Mesenchymal stem cell (in vitro differentiated cells and primary cell): ENCODE data around the gene TM9SF3.

Source experiments
- DNase-seq: peaks from one replicate; pipeline ENCODE4 v3.0.0-alpha.2; 2013
- H2AFZ ChIP-seq: one replicate; pipeline ENCODE4 v1.6.1; 2013; ENCODE audit warnings: low read depth, mild to moderate bottlenecking, control low read depth, inconsistent platforms, low read length, moderate library complexity
- H2AK5ac ChIP-seq: 2 replicates; pipeline ENCODE4 v1.6.1; 2013; ENCODE audit warnings: low read length, moderate library complexity, mild to moderate bottlenecking, inconsistent platforms; ENCODE audit not compliant: severe bottlenecking
- H2BK120ac ChIP-seq: one replicate; pipeline ENCODE4 v1.6.1; 2013; ENCODE audit warnings: low read depth, mild to moderate bottlenecking, inconsistent platforms, low read length, moderate library complexity
- H2BK12ac ChIP-seq, 2 experiments: one replicate each; pipeline ENCODE4 v1.6.1; 2013; ENCODE audit warnings: inconsistent platforms in 2 of 2, low read length in 2 of 2, mild to moderate bottlenecking in 2 of 2, moderate library complexity in 2 of 2, control low read depth in 1 of 2
- H2BK15ac ChIP-seq: one replicate; pipeline ENCODE4 v1.6.1; 2013; ENCODE audit warnings: mild to moderate bottlenecking, low read depth, inconsistent platforms; ENCODE audit not compliant: poor library complexity, severe bottlenecking
- H2BK5ac ChIP-seq: 2 replicates; pipeline ENCODE4 v1.6.1; 2013; ENCODE audit warnings: low read depth, mild to moderate bottlenecking, low read length, control low read depth, inconsistent platforms; ENCODE audit not compliant: poor library complexity, severe bottlenecking
- H3K14ac ChIP-seq, 2 experiments: one replicate each; pipeline ENCODE4 v1.6.1; 2013; ENCODE audit warnings: inconsistent platforms in 2 of 2, low read length in 2 of 2, control low read depth in 1 of 2, mild to moderate bottlenecking in 1 of 2, moderate library complexity in 1 of 2
- H3K18ac ChIP-seq, 2 experiments: one replicate each; pipeline ENCODE4 v1.6.1; 2013; ENCODE audit warnings: inconsistent platforms in 2 of 2, low read length in 2 of 2, control low read depth in 1 of 2, low read depth in 1 of 2, mild to moderate bottlenecking in 1 of 2
- H3K23ac ChIP-seq, 2 experiments: one replicate each; pipeline ENCODE4 v1.6.1; 2013; ENCODE audit warnings: inconsistent platforms in 2 of 2, low read length in 2 of 2, mild to moderate bottlenecking in 2 of 2, moderate library complexity in 2 of 2, control low read depth in 1 of 2
- H3K27ac ChIP-seq: 2 replicates; pipeline ENCODE4 v1.5.1; 2013; ENCODE audit warnings: mild to moderate bottlenecking, moderate library complexity, low read length, control low read depth, inconsistent platforms; ENCODE audit not compliant: poor library complexity, severe bottlenecking
- H3K27me3 ChIP-seq, 2 experiments: 2 replicates each; pipeline versions ENCODE4 v1.6.1 to v1.7.0; 2013; ENCODE audit warnings: low read length in 2 of 2, mild to moderate bottlenecking in 2 of 2, moderate library complexity in 2 of 2, control low read depth in 1 of 2, inconsistent platforms in 1 of 2; ENCODE audit not compliant: control insufficient read depth in 1 of 2, insufficient read depth in 1 of 2
- H3K36me3 ChIP-seq, 2 experiments: 2 replicates each; pipeline versions ENCODE4 v1.6.1 to v1.7.0; 2013; ENCODE audit warnings: low read length in 2 of 2, control low read depth in 1 of 2, inconsistent platforms in 1 of 2, low read depth in 1 of 2, mild to moderate bottlenecking in 1 of 2; ENCODE audit not compliant: insufficient read depth in 2 of 2, control insufficient read depth in 1 of 2
- H3K4ac ChIP-seq, 2 experiments: one replicate each; pipeline ENCODE4 v1.6.1; 2013; ENCODE audit warnings: inconsistent platforms in 2 of 2, low read length in 2 of 2, mild to moderate bottlenecking in 2 of 2, moderate library complexity in 2 of 2, control low read depth in 1 of 2, low read depth in 1 of 2
- H3K4me1 ChIP-seq: 2 replicates; pipeline ENCODE4 v1.6.1; 2013; ENCODE audit warnings: low read depth, low read length, control low read depth; ENCODE audit not compliant: control insufficient read depth, insufficient read depth
- H3K4me2 ChIP-seq: 2 replicates; pipeline ENCODE4 v1.6.1; 2013; ENCODE audit warnings: low read length, mild to moderate bottlenecking, inconsistent platforms; ENCODE audit not compliant: poor library complexity, severe bottlenecking
- H3K4me3 ChIP-seq, 2 experiments: 2 replicates each; pipeline versions ENCODE4 v1.5.1 to v1.7.0; 2013; ENCODE audit warnings: low read length in 2 of 2, mild to moderate bottlenecking in 2 of 2, control low read depth in 1 of 2, low read depth in 1 of 2; ENCODE audit not compliant: insufficient read depth in 1 of 2
- H3K79me1 ChIP-seq: replicated peaks from 2 replicates; pipeline ENCODE4 v1.6.1; 2013; ENCODE audit warnings: mild to moderate bottlenecking, control low read depth, low read length, inconsistent platforms; ENCODE audit not compliant: poor library complexity, severe bottlenecking
- H3K9ac ChIP-seq: 2 replicates; pipeline ENCODE4 v1.7.0; 2013; ENCODE audit warnings: mild to moderate bottlenecking, low read length, moderate library complexity
- H3K9me3 ChIP-seq: 2 replicates; pipeline ENCODE4 v1.7.0; 2013; ENCODE audit warnings: mild to moderate bottlenecking, low read length; ENCODE audit not compliant: control insufficient read depth
- H4K8ac ChIP-seq: one replicate; pipeline ENCODE4 v1.6.1; 2013; ENCODE audit warnings: inconsistent platforms, mild to moderate bottlenecking, low read length, moderate library complexity
- H4K91ac ChIP-seq: one replicate; pipeline ENCODE4 v1.6.1; 2013; ENCODE audit warnings: mild to moderate bottlenecking, low read length, inconsistent platforms
- WGBS: methylation state at CpG from one replicate; pipeline ENCODE4 v1.1.7; 2013; ENCODE audit warnings: mixed read lengths; 5-methylcytosine and 5-hydroxymethylcytosine counted together

TM9SF3 gene

GRCh38 chr10:96626795-96627194 lies 40.0 kb upstream of the TM9SF3 start:
- no peak overlapping the region for H2AK5ac ChIP-seq
- no peak overlapping the region for H4K91ac ChIP-seq
- H3K27ac ChIP-seq: no peak overlapping the region
- no peak overlapping the region for H2BK15ac ChIP-seq
- no peaks in the 10 kb centered on the region for H3K36me3 ChIP-seq
- H2BK5ac ChIP-seq: no peak overlapping the region
- no peak overlapping the region for H2BK12ac ChIP-seq
- no peak overlapping the region for H3K23ac ChIP-seq
- H3K79me1 ChIP-seq: no peaks in the 10 kb centered on the region
- H2AFZ ChIP-seq: no peak overlapping the region
- no peak for DNase-seq
- H3K4ac ChIP-seq: no peak overlapping the region
- H4K8ac ChIP-seq: no peak overlapping the region
- H2BK120ac ChIP-seq: no peak overlapping the region
- WGBS: 92% methylated on average over 5 of the region's 5 CpGs
- H3K9ac ChIP-seq: no peak overlapping the region
- no peak overlapping the region for H3K18ac ChIP-seq
- H3K14ac ChIP-seq: no peak overlapping the region
- H3K27me3 ChIP-seq: peaks cover 3 to 7% of the 10 kb centered on the region in 2 experiments
- H3K9me3 ChIP-seq: no peaks in the 10 kb centered on the region
- no peaks in the 10 kb centered on the region for H3K4me1 ChIP-seq
- H3K4me2 ChIP-seq: no peak overlapping the region
- no peak overlapping the region for H3K4me3 ChIP-seq

GRCh38 chr10:96625173-96625572 lies 38.4 kb upstream of the TM9SF3 start:
- no peaks in the 10 kb centered on the region for H3K36me3 ChIP-seq
- no peak overlapping the region for H2BK12ac ChIP-seq
- no peak overlapping the region for H4K91ac ChIP-seq
- no peak overlapping the region for H3K4ac ChIP-seq
- H3K9me3 ChIP-seq: no peaks in the 10 kb centered on the region
- H2BK5ac ChIP-seq: no peak overlapping the region
- H2AFZ ChIP-seq: no peak overlapping the region
- no peak overlapping the region for H3K14ac ChIP-seq
- H3K4me3 ChIP-seq: no peak overlapping the region
- H3K27me3 ChIP-seq: peaks cover 3 to 7% of the 10 kb centered on the region in 2 experiments
- WGBS: 54% methylated on average over 1 of the region's 1 CpG
- DNase-seq: no peak
- H2AK5ac ChIP-seq: no peak overlapping the region
- H2BK120ac ChIP-seq: no peak overlapping the region
- H3K4me1 ChIP-seq: peaks cover 1% of the 10 kb centered on the region
- no peak overlapping the region for H3K23ac ChIP-seq
- H3K27ac ChIP-seq: no peak overlapping the region
- no peak overlapping the region for H3K9ac ChIP-seq
- no peak overlapping the region for H3K18ac ChIP-seq
- no peak overlapping the region for H3K4me2 ChIP-seq
- no peak overlapping the region for H4K8ac ChIP-seq
- no peak overlapping the region for H2BK15ac ChIP-seq
- no peaks in the 10 kb centered on the region for H3K79me1 ChIP-seq

GRCh38 chr10:96622013-96622787 lies 35.4 kb upstream of the TM9SF3 start:
- peaks cover 11% of the 10 kb centered on the region for H3K4me1 ChIP-seq
- no peak overlapping the region for H4K91ac ChIP-seq
- no peak overlapping the region for H3K9ac ChIP-seq
- no peaks in the 10 kb centered on the region for H3K9me3 ChIP-seq
- H4K8ac ChIP-seq: no peak overlapping the region
- 86% methylated on average over 6 of the region's 6 CpGs for WGBS
- H2BK12ac ChIP-seq: no peak overlapping the region
- no peak overlapping the region for H2BK120ac ChIP-seq
- H3K27me3 ChIP-seq: peaks cover 3 to 7% of the 10 kb centered on the region in 2 experiments
- peaks cover 0 to 5% of the 10 kb centered on the region in 2 experiments for H3K36me3 ChIP-seq
- H2BK15ac ChIP-seq: no peak overlapping the region
- H3K79me1 ChIP-seq: no peaks in the 10 kb centered on the region
- no peak overlapping the region for H3K14ac ChIP-seq
- no peak for DNase-seq
- no peak overlapping the region for H3K18ac ChIP-seq
- no peak overlapping the region for H3K4me3 ChIP-seq
- H3K4ac ChIP-seq: no peak overlapping the region
- no peak overlapping the region for H3K4me2 ChIP-seq
- H3K23ac ChIP-seq: no peak overlapping the region
- H2BK5ac ChIP-seq: no peak overlapping the region
- no peak overlapping the region for H3K27ac ChIP-seq
- H2AFZ ChIP-seq: no peak overlapping the region
- no peak overlapping the region for H2AK5ac ChIP-seq

GRCh38 chr10:96619796-96620773 lies 33.3 kb upstream of the TM9SF3 start:
- H3K4me2 ChIP-seq: no peak overlapping the region
- no peak overlapping the region for H2BK120ac ChIP-seq
- no peak overlapping the region for H2BK5ac ChIP-seq
- no peak overlapping the region for H3K14ac ChIP-seq
- peaks cover 11% of the 10 kb centered on the region for H3K4me1 ChIP-seq
- no peak overlapping the region for H4K91ac ChIP-seq
- no peak overlapping the region for H3K23ac ChIP-seq
- no peak for DNase-seq
- no peak overlapping the region for H2AFZ ChIP-seq
- H4K8ac ChIP-seq: no peak overlapping the region
- H3K9me3 ChIP-seq: no peaks in the 10 kb centered on the region
- no peaks in the 10 kb centered on the region for H3K79me1 ChIP-seq
- H2AK5ac ChIP-seq: no peak overlapping the region
- no peak overlapping the region for H2BK15ac ChIP-seq
- no peak overlapping the region for H3K9ac ChIP-seq
- H3K36me3 ChIP-seq: peaks cover 0 to 5% of the 10 kb centered on the region in 2 experiments
- no peak overlapping the region for H3K18ac ChIP-seq
- WGBS: 79% methylated on average over 15 of the region's 17 CpGs
- no peak overlapping the region for H2BK12ac ChIP-seq
- H3K27ac ChIP-seq: no peak overlapping the region
- no peak overlapping the region for H3K4ac ChIP-seq
- peaks cover 3 to 6% of the 10 kb centered on the region in 2 experiments for H3K27me3 ChIP-seq
- no peak overlapping the region for H3K4me3 ChIP-seq
